Lower lobe of right lung (tissue), 2 donors: ENCODE data around the gene LTC4S. TPM values are rescaled to one million over a fixed set of nuclear protein-coding genes. Genes with fewer than 3 reads are reported as not detected.

ENCODE experiments used
- ATAC-seq, 2 donors: fragments of 200-7000 bp; cut with Tn5 transposase; one replicate each; pipeline ENCODE4 v1.9.1; 2020 to 2022; ENCODE audit warnings: mild to moderate bottlenecking in 2 of 2, moderate library complexity in 2 of 2
- DNase-seq: peaks from one replicate; pipeline ENCODE4 v3.0.0-alpha.2; 2020
- H3K27ac ChIP-seq: fragments of 200-600 bp; one replicate; pipeline ENCODE4 v1.8.0; 2022
- H3K27me3 ChIP-seq: fragments of 200-600 bp; one replicate; pipeline ENCODE4 v1.8.0; 2022; ENCODE audit warnings: low read depth
- H3K36me3 ChIP-seq: fragments of 200-600 bp; one replicate; pipeline ENCODE4 v1.8.0; 2022; ENCODE audit warnings: mild to moderate bottlenecking
- H3K4me1 ChIP-seq: fragments of 200-600 bp; one replicate; pipeline ENCODE4 v1.8.0; 2022
- H3K4me3 ChIP-seq: fragments of 200-600 bp; one replicate; pipeline ENCODE4 v1.8.0; 2022; ENCODE audit warnings: mild to moderate bottlenecking
- H3K9me3 ChIP-seq: fragments of 200-600 bp; one replicate; pipeline ENCODE4 v1.8.0; 2022
- intact Hi-C: fragments of 100-400 bp; cut with DNase I; formaldehyde crosslinking; loops from one replicate; pipeline ENCODE4 v1.11.0; 2022
- total RNA-seq: library from RNA; stranded (reverse); fragmentation: NEBNext Ultra II Directional; extraction: Animal tissue kit (Norgen Biotek cat#: 25700); gene quantifications from one replicate; pipeline ENCODE4 v1.2.1, GENCODE V29; 2021
- TF ChIP-seq, protein P1 (sequence below): fragments of 200-600 bp; IDR thresholded peaks from one replicate; pipeline ENCODE4 v1.8.0; 2022; ENCODE audit warnings: antibody characterized with exemption, mild to moderate bottlenecking
- donor health status: DM: no; HTN: yes; CAD: no; lungs with severe emphysema.

Gene LTC4S
- total RNA-seq, 1 donor from 2014 or later = 20.1 TPM

DNA sequence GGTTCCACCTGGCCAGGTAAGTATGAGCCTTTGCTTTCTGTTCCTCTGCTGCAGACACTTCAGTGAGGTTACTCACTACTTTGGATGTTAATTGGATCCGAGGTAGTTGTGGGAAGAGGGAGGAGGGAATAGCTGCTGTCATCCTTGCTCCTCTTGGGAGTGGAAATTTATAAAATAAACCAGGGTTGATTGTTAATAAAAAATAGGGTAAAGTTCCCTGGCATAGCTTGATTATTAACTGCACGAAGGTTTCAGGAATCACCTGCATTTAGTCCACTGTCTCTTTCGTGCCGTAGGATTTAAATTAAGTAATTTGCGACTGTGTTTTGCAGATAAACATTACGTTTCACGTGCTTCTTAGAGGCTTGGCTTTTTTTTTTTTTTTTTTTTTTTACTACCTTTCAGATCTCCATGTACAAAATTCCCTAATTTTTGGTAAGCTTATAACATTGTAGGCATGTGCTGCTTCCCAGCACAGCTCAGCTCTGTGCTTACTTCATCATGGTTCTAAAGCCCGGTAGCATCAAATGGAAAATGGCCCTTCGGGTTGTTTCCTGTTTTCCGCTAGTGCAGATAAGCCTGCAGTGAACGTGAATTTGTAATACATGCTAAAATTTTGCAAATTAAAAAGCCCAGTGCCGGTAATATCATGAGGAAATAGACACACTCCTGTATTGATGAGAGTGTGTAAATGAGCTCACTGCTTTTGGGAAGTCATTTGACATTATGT is 26.9 kb upstream of the LTC4S start:
- Histone ChIP-seq H3K4me1 (peaks cover 58% of the 10 kb centered on the region), H3K4me3 (no peak overlapping the region), H3K27me3 (no peaks in the 10 kb centered on the region), H3K9me3 (no peaks in the 10 kb centered on the region), H3K27ac (no peak overlapping the region), H3K36me3 (peaks cover 66% of the 10 kb centered on the region)
- no peak for DNase-seq
- intact Hi-C loops = no loop called here
- no peak for ATAC-seq
- TF ChIP-seq, protein P1, sequence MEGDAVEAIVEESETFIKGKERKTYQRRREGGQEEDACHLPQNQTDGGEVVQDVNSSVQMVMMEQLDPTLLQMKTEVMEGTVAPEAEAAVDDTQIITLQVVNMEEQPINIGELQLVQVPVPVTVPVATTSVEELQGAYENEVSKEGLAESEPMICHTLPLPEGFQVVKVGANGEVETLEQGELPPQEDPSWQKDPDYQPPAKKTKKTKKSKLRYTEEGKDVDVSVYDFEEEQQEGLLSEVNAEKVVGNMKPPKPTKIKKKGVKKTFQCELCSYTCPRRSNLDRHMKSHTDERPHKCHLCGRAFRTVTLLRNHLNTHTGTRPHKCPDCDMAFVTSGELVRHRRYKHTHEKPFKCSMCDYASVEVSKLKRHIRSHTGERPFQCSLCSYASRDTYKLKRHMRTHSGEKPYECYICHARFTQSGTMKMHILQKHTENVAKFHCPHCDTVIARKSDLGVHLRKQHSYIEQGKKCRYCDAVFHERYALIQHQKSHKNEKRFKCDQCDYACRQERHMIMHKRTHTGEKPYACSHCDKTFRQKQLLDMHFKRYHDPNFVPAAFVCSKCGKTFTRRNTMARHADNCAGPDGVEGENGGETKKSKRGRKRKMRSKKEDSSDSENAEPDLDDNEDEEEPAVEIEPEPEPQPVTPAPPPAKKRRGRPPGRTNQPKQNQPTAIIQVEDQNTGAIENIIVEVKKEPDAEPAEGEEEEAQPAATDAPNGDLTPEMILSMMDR = no peak

DNA sequence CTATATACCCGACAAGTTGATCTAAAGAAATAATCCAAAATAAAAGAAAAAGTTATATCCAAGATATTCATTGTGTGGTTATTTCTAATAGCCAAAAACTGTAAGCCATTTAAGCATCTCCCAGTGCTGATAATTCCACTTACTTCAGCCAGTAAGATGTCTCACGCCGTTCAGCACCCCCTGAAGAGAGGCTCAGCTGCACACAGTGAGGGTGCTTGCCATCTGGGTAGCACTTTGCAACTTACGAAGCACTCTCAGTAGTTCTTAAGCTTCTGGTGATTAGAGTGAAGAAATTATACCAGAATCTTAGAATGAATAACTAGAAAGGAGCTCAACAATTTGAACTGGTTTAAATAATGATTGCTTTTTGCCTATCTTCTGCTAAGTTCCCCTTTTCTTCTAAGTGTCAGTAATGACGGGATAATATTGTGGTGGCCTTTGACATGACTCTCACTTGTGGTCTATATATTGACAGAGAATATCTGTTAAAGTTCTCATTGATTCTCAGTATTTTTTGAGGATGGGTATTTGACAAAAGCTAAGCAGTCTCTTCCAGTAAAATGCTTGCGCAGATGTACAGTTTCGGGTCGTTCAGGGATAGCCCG is 26.2 kb upstream of the LTC4S start:
- intact Hi-C loops = no loop called here
- Histone ChIP-seq H3K4me1 (peaks cover 51% of the 10 kb centered on the region), H3K9me3 (no peaks in the 10 kb centered on the region), H3K27ac (no peak overlapping the region), H3K4me3 (no peak overlapping the region), H3K36me3 (peaks cover 73% of the 10 kb centered on the region), H3K27me3 (no peaks in the 10 kb centered on the region)
- ATAC-seq = no peak
- DNase-seq = no peak
- TF ChIP-seq, protein P1 = no peak

DNA sequence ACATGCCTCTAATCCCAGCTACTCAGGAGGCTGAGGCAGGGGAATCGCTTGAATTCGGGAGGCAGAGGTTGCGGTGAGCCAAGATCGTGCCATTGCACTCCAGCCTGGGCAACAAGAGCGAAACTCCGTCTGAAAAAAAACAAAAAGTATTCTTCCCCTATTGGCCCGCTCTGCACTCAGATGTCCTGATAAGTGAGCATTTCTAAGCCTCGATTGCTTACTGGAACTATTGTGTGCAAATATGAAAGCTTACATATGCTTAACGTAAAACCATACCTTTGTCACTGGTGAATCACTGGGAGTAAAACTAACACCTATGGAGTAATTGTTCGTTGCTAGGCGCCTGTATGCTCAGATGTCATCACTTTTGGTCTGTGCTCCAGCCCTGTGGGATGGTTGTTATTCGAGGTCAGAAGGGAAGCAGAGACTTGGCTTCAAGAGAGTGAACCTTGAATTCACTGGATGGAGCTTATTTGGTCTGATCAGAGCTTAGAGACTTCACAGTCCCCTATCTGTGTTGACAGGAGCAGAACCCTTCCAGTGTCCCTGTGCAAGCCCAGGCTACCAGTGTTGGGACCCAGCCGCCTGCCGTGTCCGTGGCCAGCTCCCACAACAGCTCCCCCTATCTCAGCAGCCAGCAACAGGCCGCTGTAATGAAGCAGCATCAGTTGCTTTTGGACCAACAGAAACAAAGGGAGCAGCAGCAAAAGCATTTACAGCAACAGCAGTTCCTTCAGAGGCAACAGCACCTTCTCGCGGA is 25.3 kb upstream of the LTC4S start:
- no peak overlapping the region for H3K4me3 ChIP-seq
- H3K27ac ChIP-seq = no peak overlapping the region
- H3K9me3 ChIP-seq = no peaks in the 10 kb centered on the region
- intact Hi-C loops = no loop called here
- H3K27me3 ChIP-seq = no peaks in the 10 kb centered on the region
- DNase-seq (no peak), ATAC-seq (no peak)
- H3K36me3 ChIP-seq = peaks cover 82% of the 10 kb centered on the region
- TF ChIP-seq, protein P1 = no peak
- peaks cover 42% of the 10 kb centered on the region for H3K4me1 ChIP-seq

DNA sequence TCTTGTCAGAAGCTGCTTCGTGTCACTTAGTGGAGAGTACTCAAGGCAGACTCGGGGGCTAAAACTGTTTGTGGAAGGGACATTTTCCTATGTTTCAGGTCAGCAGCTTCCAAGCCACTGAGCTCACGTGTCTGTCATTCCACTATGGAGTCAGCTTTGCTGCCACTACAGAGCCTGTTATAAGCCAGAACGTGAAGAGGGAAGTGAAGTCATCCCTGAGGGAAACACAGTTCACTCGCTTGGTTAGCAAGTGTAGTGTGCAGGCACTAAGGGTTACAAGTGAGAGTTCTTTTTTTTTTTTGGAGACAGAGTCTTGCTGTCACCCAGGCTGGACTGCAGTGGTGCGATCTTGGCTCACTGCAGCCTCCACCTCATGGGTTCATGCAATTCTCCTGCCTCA is 24.5 kb upstream of the LTC4S start:
- intact Hi-C loops = no loop called here
- no peak overlapping the region for H3K4me3 ChIP-seq
- no peak for ATAC-seq
- H3K9me3 ChIP-seq = no peaks in the 10 kb centered on the region
- H3K36me3 ChIP-seq = peaks cover 90% of the 10 kb centered on the region
- TF ChIP-seq, protein P1 = no peak
- H3K4me1 ChIP-seq = peaks cover 34% of the 10 kb centered on the region
- DNase-seq = no peak
- no peak overlapping the region for H3K27ac ChIP-seq
- H3K27me3 ChIP-seq = no peaks in the 10 kb centered on the region

DNA sequence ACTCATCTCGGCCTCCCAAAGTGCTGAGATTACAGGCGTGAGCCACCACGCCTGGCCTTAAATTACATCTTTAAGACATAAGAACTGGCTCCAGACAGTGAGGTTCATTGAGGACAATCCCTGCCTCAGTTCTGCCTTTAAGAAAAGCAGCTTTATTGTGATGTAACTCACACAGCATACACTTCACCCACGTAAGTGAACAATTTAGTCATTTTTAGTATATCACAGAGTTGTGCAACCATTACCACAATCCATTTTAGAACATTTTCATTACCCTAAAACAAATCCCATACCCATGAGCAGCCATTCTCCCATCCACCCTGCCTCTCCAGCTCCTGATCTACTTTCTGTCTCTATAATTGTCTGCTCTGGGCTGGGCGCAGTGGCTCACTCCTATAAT is 24.0 kb upstream of the LTC4S start:
- ATAC-seq = no peak
- Histone ChIP-seq H3K4me1 (peaks cover 29% of the 10 kb centered on the region), H3K27ac (no peak overlapping the region), H3K36me3 (peaks cover 95% of the 10 kb centered on the region), H3K27me3 (no peaks in the 10 kb centered on the region), H3K9me3 (no peaks in the 10 kb centered on the region), H3K4me3 (no peak overlapping the region)
- TF ChIP-seq, protein P1 = no peak
- intact Hi-C loops = no loop called here
- no peak for DNase-seq
